SK-N-SH (cell line): Measurements from ENCODE around the gene CD6.

Experiments
- CTCF ChIP-seq: fragments of 200-600 bp; sonication (generic); IDR thresholded peaks from 2 replicates; pipeline ENCODE4 v1.6.1; 2017; ENCODE audit warnings: antibody characterized with exemption, mild to moderate bottlenecking, moderate library complexity
- POLR2AphosphoS5 ChIP-seq: IDR thresholded peaks from 2 replicates; pipeline ENCODE4 v1.6.1; 2012; ENCODE audit warnings: low read depth, low read length
- USF2 ChIP-seq: fragments of 150-350 bp; IDR thresholded peaks from 2 replicates; pipeline ENCODE4 v1.6.1; 2017; ENCODE audit warnings: antibody characterized with exemption, low read length, low read depth, borderline replicate concordance
- YY1 ChIP-seq: IDR thresholded peaks from 2 replicates; pipeline ENCODE4 v1.4.0; 2012; ENCODE audit warnings: low read depth, mild to moderate bottlenecking

- TF ChIP-seq CTCF (no peak), USF2 (no peak), POLR2AphosphoS5 (no peak), YY1 (no peak)
Observed at GRCh38 chr11:61054927-61055562, 83.6 kb downstream of the CD6 start.
